Neural cell (in vitro differentiated cells): Measurements from ENCODE around the gene RGS16. TPM values are rescaled to one million over a fixed set of nuclear protein-coding genes. Genes with fewer than 3 reads are reported as not detected.

ENCODE experiments used
- H2AFZ ChIP-seq: fragments of 200-600, 300-800 bp; sonication (generic), shearing (Covaris generic); 2 replicates; pipeline ENCODE4 v1.6.0; 2014; ENCODE audit warnings: low read depth, mild to moderate bottlenecking, antibody characterized with exemption, low read length, moderate library complexity
- H3F3A ChIP-seq: fragments of 200-600 bp; shearing (Covaris generic); 2 replicates; pipeline ENCODE4 v1.6.1; 2016; ENCODE audit warnings: mild to moderate bottlenecking, moderate library complexity, mixed read lengths, antibody characterized with exemption, low read length; ENCODE audit not compliant: insufficient read depth, poor library complexity, severe bottlenecking
- H3K27ac ChIP-seq: fragments of 200-600, 300-800 bp; sonication (generic), shearing (Covaris generic); 2 replicates; pipeline ENCODE4 v1.5.1; 2014; ENCODE audit warnings: mild to moderate bottlenecking, low read length, moderate library complexity
- H3K27me3 ChIP-seq: fragments of 300-800, 200-600 bp; sonication (generic), shearing (Covaris generic); 2 replicates; pipeline ENCODE4 v1.6.0; 2014; ENCODE audit warnings: mild to moderate bottlenecking, low read depth, low read length, moderate library complexity; ENCODE audit not compliant: insufficient read depth
- H3K36me3 ChIP-seq: fragments of 300-800, 200-600 bp; sonication (generic), shearing (Covaris generic); 2 replicates; pipeline ENCODE4 v1.5.1; 2014; ENCODE audit warnings: mild to moderate bottlenecking, antibody characterized with exemption, low read length, moderate library complexity; ENCODE audit not compliant: insufficient read depth
- H3K4me2 ChIP-seq: fragments of 300-800, 200-600 bp; sonication (generic), shearing (Covaris generic); 2 replicates; pipeline ENCODE4 v1.6.0; 2014; ENCODE audit warnings: mild to moderate bottlenecking, low read length
- H3K4me3 ChIP-seq: fragments of 300-800, 200-600 bp; sonication (generic), shearing (Covaris generic); 2 replicates; pipeline ENCODE4 v1.5.1; 2014; ENCODE audit warnings: mild to moderate bottlenecking, low read length, moderate library complexity
- H3K79me2 ChIP-seq: fragments of 200-600 bp; shearing (Covaris generic); replicated peaks from 2 replicates; pipeline ENCODE4 v1.6.0; 2014; ENCODE audit warnings: mild to moderate bottlenecking, low read length, moderate library complexity; ENCODE audit not compliant: insufficient read depth
- H3K9ac ChIP-seq: fragments of 300-800, 200-600 bp; sonication (generic), shearing (Covaris generic); 2 replicates; pipeline ENCODE4 v1.6.1; 2016; ENCODE audit warnings: mild to moderate bottlenecking, low read length, mixed read lengths
- H3K9me2 ChIP-seq: fragments of 200-600 bp; shearing (Covaris generic); 2 replicates; pipeline ENCODE4 v1.6.1; 2016; ENCODE audit warnings: mild to moderate bottlenecking, low read length, mixed read lengths; ENCODE audit not compliant: insufficient read depth
- H3K9me3 ChIP-seq: fragments of 200-600, 300-800 bp; sonication (generic), shearing (Covaris generic); 2 replicates; pipeline ENCODE4 v1.6.1; 2016; ENCODE audit warnings: mild to moderate bottlenecking, mixed run types, low read length, moderate library complexity, mixed read lengths
- H4K20me1 ChIP-seq: fragments of 200-600 bp; shearing (Covaris generic); 2 replicates; pipeline ENCODE4 v1.6.1; 2016; ENCODE audit warnings: mild to moderate bottlenecking, mixed run types; ENCODE audit not compliant: insufficient read depth
- CTCF ChIP-seq: fragments of 450-650 bp; IDR thresholded peaks from 2 replicates; pipeline ENCODE4 v1.5.1; 2014; ENCODE audit warnings: antibody characterized with exemption, mild to moderate bottlenecking, moderate library complexity; ENCODE audit not compliant: poor library complexity, severe bottlenecking
- EP300 ChIP-seq: fragments of 450-650 bp; conservative IDR thresholded peaks from 2 replicates; pipeline ENCODE4 v1.6.1; 2014; ENCODE audit warnings: antibody characterized with exemption, mild to moderate bottlenecking, moderate library complexity; ENCODE audit not compliant: poor library complexity, severe bottlenecking
- EZH2 ChIP-seq: fragments of 200-600, 300-800 bp; shearing (Covaris generic), sonication (generic); IDR thresholded peaks from 2 replicates; pipeline ENCODE4 v1.6.1; 2014; ENCODE audit warnings: antibody characterized with exemption, low read length, borderline replicate concordance, mild to moderate bottlenecking; ENCODE audit not compliant: insufficient read depth, poor library complexity, severe bottlenecking
- MXI1 ChIP-seq: fragments of 450-650 bp; conservative IDR thresholded peaks from 2 replicates; pipeline ENCODE4 v1.6.1; 2014; ENCODE audit warnings: antibody characterized with exemption, mild to moderate bottlenecking; ENCODE audit not compliant: poor library complexity, severe bottlenecking
- POLR2AphosphoS5 ChIP-seq: IDR thresholded peaks from 2 replicates; pipeline ENCODE4 v1.6.1; 2012
- RAD21 ChIP-seq: fragments of 450-650 bp; conservative IDR thresholded peaks from 2 replicates; pipeline ENCODE4 v1.6.1; 2014; ENCODE audit warnings: antibody characterized with exemption, mild to moderate bottlenecking, moderate library complexity
- REST ChIP-seq: IDR thresholded peaks from 2 replicates; pipeline ENCODE4 v1.6.1; 2012; ENCODE audit warnings: borderline replicate concordance
- SMC3 ChIP-seq: fragments of 450-650 bp; conservative IDR thresholded peaks from 2 replicates; pipeline ENCODE4 v1.6.1; 2014; ENCODE audit warnings: antibody characterized with exemption, mild to moderate bottlenecking, moderate library complexity; ENCODE audit not compliant: poor library complexity
- TAF1 ChIP-seq: IDR thresholded peaks from 2 replicates; pipeline ENCODE4 v1.6.1; 2012; ENCODE audit warnings: low read depth
- polyA minus RNA-seq: library from RNA; depleted of rRNA, polyadenylated mRNA; stranded (reverse); fragments of >200 nt; gene quantifications from 2 replicates; pipeline ENCODE4 v1.2.3, GENCODE V29; 2014
- polyA plus RNA-seq: library from polyadenylated mRNA; depleted of rRNA; stranded (reverse); fragments of >200 nt; gene quantifications from 2 replicates; pipeline ENCODE4 v1.2.3, GENCODE V29; 2014

RGS16 gene
- 1.1 and 2.3 TPM in 2 replicates for polyA plus RNA-seq
- polyA minus RNA-seq, result 0.46 TPM in 1 of 2 replicates, not detected in the other

- H3K9me2 ChIP-seq, result no peaks in the 10 kb centered on the region
- no peaks in the 10 kb centered on the region for H3K9me3 ChIP-seq
- peak within 1 kb of the TSS; percentile 56 for H3K4me3 ChIP-seq
- H3F3A ChIP-seq, result no peaks in the 10 kb centered on the region
- H2AFZ ChIP-seq, result no peak within 1 kb of the TSS
- H3K79me2 ChIP-seq, result no peaks in the 10 kb centered on the region
- no peak within 1 kb of the TSS for H3K27ac ChIP-seq
- H3K27me3 ChIP-seq, result peaks cover 17% of the 10 kb centered on the region
- H3K4me2 ChIP-seq, result no peak within 1 kb of the TSS
- no peak for TF ChIP-seq REST
- TF ChIP-seq EZH2, result no peak
- TF ChIP-seq RAD21, result no peak
- TF ChIP-seq CTCF, result no peak
- TF ChIP-seq SMC3, result no peak
- TF ChIP-seq EP300, result no peak
- TF ChIP-seq POLR2AphosphoS5, result no peak
- no peak for TF ChIP-seq TAF1
- TF ChIP-seq MXI1, result no peak
- H3K36me3 ChIP-seq, result no peaks in the 10 kb centered on the region
- no peaks in the 10 kb centered on the region for H4K20me1 ChIP-seq
- H3K9ac ChIP-seq, result no peak within 1 kb of the TSS
Measured at GRCh38 chr1:182604175-182605164, at the start of gene RGS16. TSS of gene RGS16 (minus strand) at chr1:182604389. CDS start at chr1:182604259, 130 bp downstream.

- Histone ChIP-seq H3K4me2 (no peak overlapping the region), H2AFZ (no peak overlapping the region), H3K27me3 (no peaks in the 10 kb centered on the region), H3K9me2 (no peaks in the 10 kb centered on the region), H3K9me3 (no peaks in the 10 kb centered on the region), H3F3A (no peaks in the 10 kb centered on the region), H3K4me3 (no peak overlapping the region), H3K36me3 (no peaks in the 10 kb centered on the region), H3K9ac (no peak overlapping the region), H3K27ac (no peak overlapping the region), H3K79me2 (no peaks in the 10 kb centered on the region), H4K20me1 (no peaks in the 10 kb centered on the region)
- TF ChIP-seq MXI1 (no peak), REST (no peak), TAF1 (no peak), CTCF (no peak), EZH2 (no peak), SMC3 (no peak), RAD21 (no peak), POLR2AphosphoS5 (no peak), EP300 (no peak)
Measured at GRCh38 chr1:182653986-182654385, 49.8 kb upstream of the RGS16 start.
